ENCODE results near the gene SF3A2.
"Not testable (repeated sequence)": the region's sequence is repeated elsewhere in the genome, so short reads cannot be mapped to it uniquely, and the experiment has no call there.

Gene SF3A2

DNA sequence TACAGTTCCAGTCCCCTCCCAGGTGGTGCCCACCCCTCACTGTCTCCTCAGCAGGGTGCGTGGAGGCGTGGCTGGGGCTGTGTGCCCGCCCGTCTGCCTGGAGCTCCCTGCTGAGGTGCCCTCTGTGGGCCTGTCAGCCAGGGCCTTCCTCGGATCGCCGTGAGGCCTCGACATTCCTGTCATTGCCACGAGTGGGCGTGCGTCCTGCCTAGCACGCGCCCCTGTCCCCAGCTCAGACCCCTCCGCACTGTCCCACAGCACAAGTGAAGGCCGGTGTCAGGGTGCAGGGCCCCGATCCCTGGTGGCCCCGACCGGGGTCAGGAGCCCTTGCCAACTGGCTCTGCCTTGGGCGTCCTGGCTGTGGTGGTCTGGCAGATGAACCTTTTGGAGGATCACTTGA lies 40.7 kb upstream of the SF3A2 start:
- Histone ChIP-seq H3K9me3 (ENCODE audit: control insufficient read depth, low read length) (no peaks in the 10 kb centered on the region), H3K4me1 (ENCODE audit: control insufficient read depth, insufficient read depth, low read length) (no peaks in the 10 kb centered on the region), H3K27me3 (replicated peaks; ENCODE audit: control insufficient read depth, insufficient read depth, low read length) (no peaks in the 10 kb centered on the region), H3K4me3 (ENCODE audit: low read length) (no peak overlapping the region), H3K36me3 (ENCODE audit: control insufficient read depth, insufficient read depth, low read length, severe bottlenecking) (peaks cover 59% of the 10 kb centered on the region), H3K9ac (ENCODE audit: low read length) (no peak overlapping the region)
- DNase-seq (ENCODE audit: low read depth) = no peak

DNA sequence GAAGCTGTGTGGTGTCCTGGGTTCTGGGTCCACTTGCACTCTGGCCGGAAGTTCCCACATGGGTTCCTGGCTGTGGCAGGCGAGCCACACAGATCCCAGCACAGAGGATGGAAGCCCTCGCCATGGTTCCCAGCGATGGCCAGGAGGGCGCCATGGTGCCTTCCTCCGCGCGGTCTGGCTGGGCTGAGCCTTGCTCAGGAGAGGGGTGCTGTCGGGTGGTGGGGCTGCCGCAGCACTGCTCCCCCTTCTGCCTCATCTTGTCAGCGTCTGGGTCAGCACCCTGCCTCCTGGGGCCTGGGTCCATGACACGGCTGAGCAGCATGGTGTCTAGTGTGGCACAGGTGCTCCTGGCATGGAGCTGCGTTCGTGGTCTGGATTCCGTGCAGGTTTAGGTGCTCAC lies 39.4 kb upstream of the SF3A2 start:
- peaks cover 53% of the 10 kb centered on the region for H3K36me3 ChIP-seq (ENCODE audit: control insufficient read depth, insufficient read depth, low read length, severe bottlenecking)
- no peak overlapping the region for H3K9ac ChIP-seq (ENCODE audit: low read length)
- H3K4me1 ChIP-seq (ENCODE audit: control insufficient read depth, insufficient read depth, low read length) = no peaks in the 10 kb centered on the region
- no peak for DNase-seq (ENCODE audit: low read depth)
- no peaks in the 10 kb centered on the region for H3K27me3 ChIP-seq (replicated peaks; ENCODE audit: control insufficient read depth, insufficient read depth, low read length)
- no peaks in the 10 kb centered on the region for H3K9me3 ChIP-seq (ENCODE audit: control insufficient read depth, low read length)
- no peak overlapping the region for H3K4me3 ChIP-seq (ENCODE audit: low read length)

GRCh38 chr19:2198317-2198716 lies 38.3 kb upstream of the SF3A2 start:
- Histone ChIP-seq H3K9ac (ENCODE audit: low read length) (no peak overlapping the region), H3K4me1 (ENCODE audit: control insufficient read depth, insufficient read depth, low read length) (no peaks in the 10 kb centered on the region), H3K9me3 (ENCODE audit: control insufficient read depth, low read length) (no peaks in the 10 kb centered on the region), H3K27me3 (replicated peaks; ENCODE audit: control insufficient read depth, insufficient read depth, low read length) (no peaks in the 10 kb centered on the region), H3K36me3 (ENCODE audit: control insufficient read depth, insufficient read depth, low read length, severe bottlenecking) (peaks cover 52% of the 10 kb centered on the region), H3K4me3 (ENCODE audit: low read length) (no peak overlapping the region)
- DNase-seq (ENCODE audit: low read depth) = no peak

DNA sequence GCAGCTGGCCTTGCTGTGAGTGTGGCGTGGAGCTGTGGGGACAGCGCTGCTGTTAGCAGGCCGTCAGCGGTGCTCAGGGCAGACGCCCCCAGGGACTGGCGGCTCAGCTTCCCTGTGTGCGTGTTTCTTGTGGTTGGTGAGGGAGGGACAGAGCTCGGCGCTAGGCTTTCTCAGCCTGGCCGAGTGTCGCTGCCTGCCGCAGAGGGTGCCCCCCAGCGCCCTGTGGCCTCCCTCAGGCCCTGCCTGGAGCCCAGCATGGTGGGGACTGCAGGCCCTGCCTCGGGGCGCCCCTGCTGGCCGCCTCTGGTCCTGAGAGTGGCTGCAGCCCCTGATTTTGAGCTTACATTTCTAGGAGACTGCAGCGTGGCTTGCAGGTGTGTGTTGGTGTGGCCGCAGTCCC lies 37.4 kb upstream of the SF3A2 start:
- Histone ChIP-seq H3K4me1 (ENCODE audit: control insufficient read depth, insufficient read depth, low read length) (no peaks in the 10 kb centered on the region), H3K27me3 (replicated peaks; ENCODE audit: control insufficient read depth, insufficient read depth, low read length) (no peaks in the 10 kb centered on the region), H3K36me3 (ENCODE audit: control insufficient read depth, insufficient read depth, low read length, severe bottlenecking) (peaks cover 54% of the 10 kb centered on the region), H3K9ac (ENCODE audit: low read length) (no peak overlapping the region), H3K4me3 (ENCODE audit: low read length) (no peak overlapping the region), H3K9me3 (ENCODE audit: control insufficient read depth, low read length) (no peaks in the 10 kb centered on the region)
- no peak for DNase-seq (ENCODE audit: low read depth)

DNA sequence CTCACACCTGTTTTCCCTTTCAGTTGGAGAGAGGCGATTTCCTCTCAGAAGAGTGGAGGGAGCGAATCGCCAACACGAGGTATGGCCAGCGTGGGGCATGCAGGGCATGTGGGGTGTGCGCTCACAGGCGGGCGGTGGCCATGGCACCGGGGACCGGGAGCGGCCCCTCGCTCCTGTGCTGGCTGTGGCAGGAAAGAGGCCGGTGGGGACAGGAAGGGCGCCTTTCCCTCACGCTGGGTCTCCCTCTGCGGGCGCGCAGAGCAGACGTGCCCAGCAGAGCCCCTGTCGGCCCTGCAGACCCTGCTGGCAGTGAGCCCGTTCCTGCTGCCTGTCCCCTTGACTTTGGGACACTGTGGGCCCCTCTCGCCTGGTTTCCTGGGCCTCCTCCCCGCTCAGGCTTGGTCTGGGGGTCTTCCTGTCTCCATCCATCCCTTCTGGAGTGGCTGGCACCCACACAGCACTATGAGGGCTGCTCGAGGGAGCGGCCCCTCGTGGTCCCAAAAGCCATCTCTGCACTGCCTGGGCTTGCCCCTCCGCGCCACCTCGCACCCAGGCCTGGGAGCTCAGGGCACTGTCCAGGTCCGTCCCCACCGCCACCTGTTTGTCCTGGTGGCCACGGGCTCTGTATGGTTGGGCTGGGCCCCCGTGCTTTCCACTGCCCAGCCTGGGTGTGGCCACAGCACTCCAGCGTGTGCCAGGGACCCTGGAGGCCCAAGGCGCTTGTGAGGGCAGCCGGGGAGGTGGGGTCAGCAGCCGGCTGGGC lies 36.6 kb upstream of the SF3A2 start:
- Histone ChIP-seq H3K36me3 (ENCODE audit: control insufficient read depth, insufficient read depth, low read length, severe bottlenecking) (peaks cover 53% of the 10 kb centered on the region), H3K4me1 (ENCODE audit: control insufficient read depth, insufficient read depth, low read length) (no peaks in the 10 kb centered on the region), H3K4me3 (ENCODE audit: low read length) (no peak overlapping the region), H3K27me3 (replicated peaks; ENCODE audit: control insufficient read depth, insufficient read depth, low read length) (no peaks in the 10 kb centered on the region), H3K9me3 (ENCODE audit: control insufficient read depth, low read length) (no peaks in the 10 kb centered on the region), H3K9ac (ENCODE audit: low read length) (no peak overlapping the region)
- DNase-seq (ENCODE audit: low read depth) = no peak

DNA sequence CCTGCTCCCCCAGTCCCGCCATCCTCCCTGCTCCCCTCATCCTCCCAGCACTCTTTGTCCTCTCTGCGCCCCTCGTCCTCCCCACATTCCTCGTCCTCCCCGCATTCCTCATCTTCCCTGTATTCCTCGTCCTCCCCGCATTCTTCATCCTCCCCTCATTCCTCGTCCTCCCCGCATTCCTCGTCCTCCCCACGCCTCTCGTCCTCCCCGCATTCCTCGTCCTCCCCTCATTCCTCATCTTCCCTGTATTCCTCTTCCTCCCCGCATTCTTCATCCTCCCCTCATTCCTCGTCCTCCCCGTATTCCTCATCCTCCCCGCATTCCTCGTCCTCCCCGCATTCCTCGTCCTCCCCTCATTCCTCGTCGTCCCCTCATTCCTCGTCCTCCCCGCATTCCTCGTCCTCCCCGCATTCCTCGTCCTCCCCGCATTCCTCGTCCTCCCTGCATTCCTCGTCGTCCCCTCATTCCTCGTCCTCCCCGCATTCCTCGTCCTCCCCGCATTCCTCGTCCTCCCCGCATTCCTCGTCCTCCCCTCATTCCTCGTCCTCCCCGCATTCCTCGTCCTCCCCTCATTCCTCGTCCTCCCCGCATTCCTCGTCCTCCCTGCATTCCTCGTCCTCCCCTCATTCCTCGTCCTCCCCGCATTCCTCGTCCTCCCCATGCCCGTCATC lies 35.9 kb upstream of the SF3A2 start:
- H3K9ac ChIP-seq (ENCODE audit: low read length); H3K27me3 ChIP-seq (replicated peaks; ENCODE audit: control insufficient read depth, insufficient read depth, low read length); H3K4me1 ChIP-seq (ENCODE audit: control insufficient read depth, insufficient read depth, low read length); H3K4me3 ChIP-seq (ENCODE audit: low read length); DNase-seq (ENCODE audit: low read depth); H3K9me3 ChIP-seq (ENCODE audit: control insufficient read depth, low read length): not testable (repeated sequence)
- H3K36me3 ChIP-seq (ENCODE audit: control insufficient read depth, insufficient read depth, low read length, severe bottlenecking) = peaks cover 52% of the 10 kb centered on the region

DNA sequence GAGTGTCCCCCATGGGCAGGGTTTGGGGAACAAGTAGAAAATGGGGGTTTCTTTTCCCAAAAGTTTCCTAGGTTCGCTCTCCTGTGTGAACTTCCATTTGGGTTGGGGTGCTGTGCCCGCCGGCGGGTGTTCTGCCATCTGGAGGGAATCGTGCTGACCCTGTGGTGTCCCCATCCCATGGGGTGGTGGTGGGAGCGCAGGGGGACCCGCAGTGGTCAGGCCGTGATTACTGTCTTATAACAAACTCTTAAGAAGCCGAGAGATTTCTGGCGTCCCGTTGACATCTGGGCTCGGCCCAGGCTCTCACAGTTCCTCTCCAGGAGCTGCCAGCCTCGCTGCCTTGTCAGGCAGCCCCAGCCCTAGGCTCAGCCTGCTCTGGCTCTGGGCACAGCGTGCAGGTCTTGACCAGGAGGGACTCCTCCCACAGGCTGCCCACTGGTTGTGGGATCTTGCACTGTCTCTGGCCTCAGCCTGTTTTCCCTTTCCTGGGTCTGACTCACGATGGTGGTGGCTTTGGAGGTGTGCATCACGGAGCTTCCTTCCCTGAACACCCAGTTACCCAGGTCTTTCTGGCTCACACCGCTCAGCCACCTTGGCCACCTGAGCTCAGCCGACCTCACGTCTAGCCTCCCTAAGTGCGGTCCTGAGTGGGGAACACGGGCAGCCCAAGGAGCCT lies 35.0 kb upstream of the SF3A2 start:
- Histone ChIP-seq H3K27me3 (replicated peaks; ENCODE audit: control insufficient read depth, insufficient read depth, low read length) (no peaks in the 10 kb centered on the region), H3K4me1 (ENCODE audit: control insufficient read depth, insufficient read depth, low read length) (no peaks in the 10 kb centered on the region), H3K9ac (ENCODE audit: low read length) (no peak overlapping the region), H3K9me3 (ENCODE audit: control insufficient read depth, low read length) (no peaks in the 10 kb centered on the region), H3K4me3 (ENCODE audit: low read length) (no peak overlapping the region), H3K36me3 (ENCODE audit: control insufficient read depth, insufficient read depth, low read length, severe bottlenecking) (peaks cover 44% of the 10 kb centered on the region)
- DNase-seq (ENCODE audit: low read depth) = no peak

GRCh38 chr19:2202366-2202765 lies 34.3 kb upstream of the SF3A2 start:
- no peak overlapping the region for H3K4me3 ChIP-seq (ENCODE audit: low read length)
- H3K36me3 ChIP-seq (ENCODE audit: control insufficient read depth, insufficient read depth, low read length, severe bottlenecking) = peaks cover 46% of the 10 kb centered on the region
- no peak overlapping the region for H3K9ac ChIP-seq (ENCODE audit: low read length)
- no peaks in the 10 kb centered on the region for H3K27me3 ChIP-seq (replicated peaks; ENCODE audit: control insufficient read depth, insufficient read depth, low read length)
- no peak for DNase-seq (ENCODE audit: low read depth)
- no peaks in the 10 kb centered on the region for H3K9me3 ChIP-seq (ENCODE audit: control insufficient read depth, low read length)
- no peaks in the 10 kb centered on the region for H3K4me1 ChIP-seq (ENCODE audit: control insufficient read depth, insufficient read depth, low read length)

- no peaks in the 10 kb centered on the region for H3K27me3 ChIP-seq (replicated peaks; ENCODE audit: control insufficient read depth, insufficient read depth, low read length)
- peaks cover 70% of the 10 kb centered on the region for H3K36me3 ChIP-seq (ENCODE audit: control insufficient read depth, insufficient read depth, low read length, severe bottlenecking)
- DNase-seq (ENCODE audit: low read depth) = no peak
- no peak overlapping the region for H3K9ac ChIP-seq (ENCODE audit: low read length)
- no peak overlapping the region for H3K4me3 ChIP-seq (ENCODE audit: low read length)
- peaks cover 26% of the 10 kb centered on the region for H3K4me1 ChIP-seq (ENCODE audit: control insufficient read depth, insufficient read depth, low read length)
- no peaks in the 10 kb centered on the region for H3K9me3 ChIP-seq (ENCODE audit: control insufficient read depth, low read length)
Measured at GRCh38 chr19:2207008-2207407, 29.6 kb upstream of the SF3A2 start.

- Histone ChIP-seq H3K4me3 (ENCODE audit: low read length) (peak overlapping the region; percentile 56), H3K9me3 (ENCODE audit: control insufficient read depth, low read length) (no peaks in the 10 kb centered on the region), H3K4me1 (ENCODE audit: control insufficient read depth, insufficient read depth, low read length) (peaks cover 26% of the 10 kb centered on the region), H3K36me3 (ENCODE audit: control insufficient read depth, insufficient read depth, low read length, severe bottlenecking) (peaks cover 70% of the 10 kb centered on the region), H3K9ac (ENCODE audit: low read length) (peak overlapping the region; percentile 83), H3K27me3 (replicated peaks; ENCODE audit: control insufficient read depth, insufficient read depth, low read length) (no peaks in the 10 kb centered on the region)
- DNase-seq (ENCODE audit: low read depth) = peak; percentile 82
Measured at GRCh38 chr19:2207991-2208860, 28.4 kb upstream of the SF3A2 start.

DNA sequence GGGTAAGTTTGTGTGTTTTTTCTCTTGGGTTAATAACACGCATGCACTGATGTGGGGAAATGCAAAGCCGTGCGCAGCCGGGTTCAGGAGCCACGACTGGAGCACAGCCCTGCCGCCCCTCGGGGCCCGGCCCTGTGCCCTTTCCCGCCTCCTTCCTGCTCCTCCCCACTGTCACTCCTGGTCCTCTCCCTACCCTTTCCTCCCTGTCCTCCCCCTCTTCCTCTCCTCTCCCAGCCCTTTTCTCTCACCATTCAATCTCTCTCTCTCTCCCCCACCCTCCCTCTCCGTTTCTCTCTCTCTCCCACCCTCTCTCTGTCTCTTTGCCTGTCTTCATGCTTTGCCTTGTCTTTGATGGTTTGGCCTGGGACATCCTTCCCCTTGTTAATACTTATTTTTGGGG lies 27.6 kb upstream of the SF3A2 start:
- peak overlapping the region; percentile 83 for H3K9ac ChIP-seq (ENCODE audit: low read length)
- H3K9me3 ChIP-seq (ENCODE audit: control insufficient read depth, low read length) = no peaks in the 10 kb centered on the region
- peaks cover 26% of the 10 kb centered on the region for H3K4me1 ChIP-seq (ENCODE audit: control insufficient read depth, insufficient read depth, low read length)
- H3K36me3 ChIP-seq (ENCODE audit: control insufficient read depth, insufficient read depth, low read length, severe bottlenecking) = peaks cover 71% of the 10 kb centered on the region
- no peak for DNase-seq (ENCODE audit: low read depth)
- H3K27me3 ChIP-seq (replicated peaks; ENCODE audit: control insufficient read depth, insufficient read depth, low read length) = no peaks in the 10 kb centered on the region
- no peak overlapping the region for H3K4me3 ChIP-seq (ENCODE audit: low read length)
